Limb (tissue), 2 donors: Measurements from ENCODE around the gene DARS1.

ENCODE experiments used
- DNase-seq, 2 donors: peaks; one replicate each; pipeline ENCODE4 v3.0.0-alpha.2; 2016; ENCODE audit errors: extremely low spot score in 2 of 2

The DARS1 gene

GRCh38 chr2:135985018-135985825 lies at the start of gene DARS1:
Gene DARS1 (minus strand): TSS chr2:135985626. CDS start chr2:135985468, 158 bp downstream.
- peak; percentile 95 to 97 for DNase-seq

DNA sequence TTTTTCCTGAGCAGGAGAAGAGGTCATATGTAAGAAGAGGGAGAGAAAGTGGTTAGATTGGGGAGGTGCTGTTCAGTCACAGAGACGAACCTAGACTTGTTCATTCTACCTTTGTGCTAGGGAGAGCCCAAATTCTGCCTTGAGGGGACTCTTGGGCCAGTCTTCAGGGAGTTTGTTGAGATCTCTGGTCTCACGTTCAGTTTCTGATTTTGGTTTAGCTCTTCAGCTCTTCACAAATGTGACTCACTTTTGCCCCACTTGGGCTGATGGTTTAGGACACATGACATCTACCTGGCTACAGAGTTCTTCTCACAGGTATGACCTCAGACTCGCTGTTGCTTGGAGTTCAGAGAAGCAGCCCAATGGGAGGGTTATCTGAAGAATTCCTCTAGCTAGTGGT lies 49.2 kb upstream of the DARS1 start:
- DNase-seq: no peak

GRCh38 chr2:136032817-136033535 lies 47.5 kb upstream of the DARS1 start:
- no peak for DNase-seq

- DNase-seq: no peak
Measured at GRCh38 chr2:136032192-136032591, 46.8 kb upstream of the DARS1 start.

- DNase-seq: no peak
Measured at GRCh38 chr2:136031711-136032110, 46.3 kb upstream of the DARS1 start.

GRCh38 chr2:136030406-136030805 lies 45.0 kb upstream of the DARS1 start:
- DNase-seq: no peak

DNA sequence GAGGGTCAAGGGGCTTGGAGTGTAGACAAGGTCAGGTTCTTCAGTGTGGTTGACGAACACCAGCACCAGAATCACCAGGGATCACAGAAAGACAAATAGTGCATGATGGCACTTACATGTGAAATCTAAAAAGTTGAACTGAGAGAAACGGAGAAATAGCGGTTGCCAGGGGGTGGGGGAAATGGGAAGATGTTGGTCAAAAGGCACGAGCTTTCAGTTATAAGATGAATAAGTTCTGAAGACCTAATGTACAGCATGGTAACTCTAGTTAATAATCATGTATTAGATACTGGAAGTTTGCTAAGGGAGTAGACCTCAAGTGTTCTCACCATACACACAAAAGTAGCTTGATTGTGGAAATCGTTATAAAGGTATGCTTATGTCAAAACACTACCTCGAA lies 43.7 kb upstream of the DARS1 start:
- no peak for DNase-seq

DNA sequence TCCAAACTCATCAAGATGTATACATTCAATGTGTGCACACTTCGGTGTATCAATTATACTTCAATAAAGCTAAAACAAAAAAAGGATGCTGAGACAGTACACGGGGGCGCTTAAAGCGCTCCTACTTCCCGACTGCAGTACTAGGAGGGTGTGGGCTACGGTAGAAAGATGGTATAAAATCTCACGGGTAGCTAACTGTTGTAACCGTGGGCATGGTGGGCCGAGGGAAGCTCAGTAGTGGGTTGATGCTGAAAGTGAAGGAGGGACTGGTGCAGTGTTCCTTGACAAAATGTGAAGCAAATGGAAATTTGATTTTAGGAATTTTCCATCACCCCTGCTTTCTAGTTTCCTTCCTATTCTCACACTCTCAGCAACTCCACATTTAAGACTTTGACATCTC lies 42.6 kb upstream of the DARS1 start:
- no peak for DNase-seq

DNA sequence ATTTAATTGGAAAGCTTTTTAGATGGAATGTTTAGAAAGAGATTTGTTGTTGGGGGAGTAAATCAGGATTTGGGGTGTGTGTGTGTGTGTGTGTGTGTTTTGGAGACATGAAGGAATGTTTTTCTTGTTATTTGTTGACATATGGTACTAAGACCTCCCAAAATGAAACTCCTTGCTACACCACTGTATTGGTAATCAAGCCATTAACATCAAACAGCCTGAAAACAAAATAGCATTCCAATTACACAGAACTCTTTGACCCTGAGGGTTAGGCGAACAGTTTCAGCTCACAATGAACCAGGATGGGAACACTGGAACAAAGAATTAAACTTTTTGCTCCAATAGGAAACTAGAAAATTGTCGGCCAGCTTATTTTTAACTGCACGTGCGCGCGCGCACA lies 41.7 kb upstream of the DARS1 start:
- DNase-seq: no peak

DNA sequence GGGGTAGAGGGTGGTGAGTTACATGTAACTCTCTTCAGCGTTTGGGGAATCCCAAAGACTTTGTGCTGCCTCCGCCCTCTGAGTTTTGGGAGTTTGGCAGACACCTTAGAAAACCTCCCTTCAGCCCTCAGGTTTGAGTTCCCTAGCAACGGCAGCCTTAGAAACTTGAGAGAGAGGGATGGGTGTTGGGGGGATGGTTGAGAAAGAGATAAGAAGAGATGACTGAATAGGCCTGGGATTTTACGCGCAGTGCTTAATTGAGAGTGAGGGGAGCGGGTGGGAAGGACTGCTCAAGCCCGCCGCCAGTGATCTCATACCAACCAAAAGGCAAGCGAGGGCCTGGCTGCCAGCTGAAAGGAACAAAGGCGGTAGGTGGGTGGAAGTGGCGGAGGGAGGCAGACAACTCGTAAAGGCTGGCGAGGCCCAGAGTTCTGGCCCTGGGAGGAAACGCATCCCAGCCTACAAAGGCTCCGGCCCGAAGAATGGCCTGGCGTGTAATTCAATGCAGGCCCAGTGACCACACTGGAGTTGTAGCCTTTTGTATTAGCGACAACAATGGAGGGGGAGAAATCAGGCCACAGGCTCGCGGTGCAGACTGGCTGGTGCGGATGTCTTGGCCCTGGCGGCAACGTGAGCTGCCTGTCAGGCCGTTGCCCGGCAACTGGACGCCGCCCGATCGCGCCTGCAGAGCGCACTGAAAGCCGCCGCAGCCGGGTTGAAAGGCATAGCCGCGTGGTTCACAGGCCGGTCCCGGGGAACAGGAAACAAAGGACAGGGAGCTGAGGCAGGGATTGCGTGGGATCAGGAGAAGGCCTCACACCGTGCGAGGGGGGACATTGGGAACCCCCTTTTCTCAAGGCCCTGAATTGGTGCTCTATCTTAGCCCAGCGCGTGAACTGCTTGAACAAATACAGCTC lies 39.9 kb upstream of the DARS1 start:
- DNase-seq: peak; percentile 77 to 87

DNA sequence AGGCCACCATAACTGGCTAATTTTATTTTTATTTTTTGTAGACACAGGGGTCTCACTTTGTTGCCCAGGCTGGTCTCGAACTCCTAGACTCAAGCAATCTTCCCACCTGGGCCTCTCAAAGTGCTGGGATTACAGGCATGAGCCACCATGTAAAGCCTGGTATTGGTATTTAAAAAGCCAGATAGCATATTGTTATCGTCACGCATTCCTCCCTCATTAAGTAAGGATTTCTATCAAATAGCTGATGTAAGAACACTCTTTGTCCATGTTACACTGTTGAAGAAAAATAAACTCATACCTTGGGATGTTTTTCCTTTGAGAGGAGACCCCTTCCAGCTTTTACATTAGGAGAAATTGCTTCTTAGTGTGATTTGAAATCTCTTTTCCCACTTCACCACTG lies 39.2 kb upstream of the DARS1 start:
- DNase-seq: no peak

GRCh38 chr2:136024185-136024584 lies 38.8 kb upstream of the DARS1 start:
- DNase-seq: no peak

- DNase-seq: no peak
Measured at GRCh38 chr2:136023416-136023815, 38.0 kb upstream of the DARS1 start.

- no peak for DNase-seq
Measured at GRCh38 chr2:136022396-136023146, 37.1 kb upstream of the DARS1 start.

- DNase-seq: no peak
Measured at GRCh38 chr2:136021976-136022375, 36.5 kb upstream of the DARS1 start.

DNA sequence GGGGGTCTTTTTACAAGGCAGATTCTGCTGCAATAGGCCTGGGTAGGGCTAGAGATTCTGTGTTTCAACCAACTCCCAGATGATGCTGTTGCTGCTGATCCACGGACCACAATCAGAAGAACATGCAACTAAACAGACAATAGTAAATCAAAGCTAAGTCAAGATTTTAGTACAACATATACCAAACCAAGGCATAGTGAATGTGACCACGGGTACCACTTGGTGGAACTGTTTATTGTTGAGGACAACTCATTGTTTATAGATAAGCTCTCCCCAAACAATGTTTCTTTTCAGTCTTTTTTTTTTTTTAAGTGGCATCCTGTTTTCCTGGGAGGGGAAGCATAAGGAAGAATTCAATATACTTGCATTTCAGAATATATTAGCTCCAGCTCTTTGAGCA lies 36.0 kb upstream of the DARS1 start:
- DNase-seq: no peak

DNA sequence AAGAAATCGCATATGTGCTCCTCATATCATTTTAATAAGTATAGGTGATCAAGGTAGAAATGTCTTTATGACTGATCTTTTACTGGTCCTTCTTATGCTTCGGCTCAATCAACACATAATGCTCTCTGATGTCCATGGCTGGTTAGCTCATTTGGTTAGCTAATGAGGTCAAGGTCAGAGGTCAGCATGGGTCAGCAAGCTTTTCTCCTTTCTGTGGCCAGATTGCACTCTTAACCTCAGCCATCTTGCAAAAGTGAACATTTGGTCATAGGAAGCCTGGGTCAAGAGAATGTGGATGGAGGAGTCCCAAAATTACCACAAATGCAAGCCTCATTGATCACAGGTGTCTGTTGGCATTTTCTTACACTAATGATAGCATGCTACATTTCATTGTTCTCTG lies 35.4 kb upstream of the DARS1 start:
- no peak for DNase-seq

DNA sequence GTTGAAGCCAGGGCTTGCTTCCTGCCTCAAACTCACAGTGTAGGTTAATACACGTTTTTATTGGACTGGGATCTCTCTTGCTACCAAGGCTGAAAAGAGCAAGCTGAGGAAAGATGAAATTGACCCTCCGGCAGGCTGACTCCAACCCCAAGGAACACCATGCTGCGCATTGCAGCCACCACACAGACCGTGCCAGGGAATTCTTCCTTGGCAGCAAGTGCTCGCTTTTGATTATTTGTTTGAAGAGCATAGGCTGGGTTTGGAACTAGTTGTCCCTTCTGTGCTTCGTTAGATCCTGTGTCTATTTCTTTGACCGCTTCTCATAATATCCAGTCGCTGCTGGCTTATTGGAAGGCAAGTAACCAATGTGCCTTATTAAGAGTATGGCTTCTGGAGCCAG lies 34.4 kb upstream of the DARS1 start:
- DNase-seq: no peak

GRCh38 chr2:136019306-136019705 lies 33.9 kb upstream of the DARS1 start:
- DNase-seq: no peak

- no peak for DNase-seq
Measured at GRCh38 chr2:136017786-136018185, 32.4 kb upstream of the DARS1 start.

DNA sequence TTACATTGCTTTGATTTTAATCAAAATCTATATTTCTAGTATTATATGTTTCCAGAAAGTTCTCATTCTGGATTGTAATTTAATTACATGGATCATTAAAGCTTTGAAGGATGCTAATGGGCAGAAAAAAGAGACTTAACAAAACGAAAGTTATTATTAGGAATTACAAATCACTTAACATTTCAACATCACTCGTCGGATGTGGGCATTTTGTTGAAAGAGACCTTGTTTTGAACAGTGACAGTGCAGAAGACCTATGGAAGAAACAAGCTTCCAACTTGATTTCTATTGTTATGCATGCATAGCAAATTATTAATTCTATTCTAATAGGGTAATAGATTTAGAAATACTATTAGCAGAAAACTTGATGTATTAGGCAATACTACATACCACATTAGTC lies 31.4 kb upstream of the DARS1 start:
- DNase-seq: no peak
